ENCODE results near the gene ERCC5.

DNA sequence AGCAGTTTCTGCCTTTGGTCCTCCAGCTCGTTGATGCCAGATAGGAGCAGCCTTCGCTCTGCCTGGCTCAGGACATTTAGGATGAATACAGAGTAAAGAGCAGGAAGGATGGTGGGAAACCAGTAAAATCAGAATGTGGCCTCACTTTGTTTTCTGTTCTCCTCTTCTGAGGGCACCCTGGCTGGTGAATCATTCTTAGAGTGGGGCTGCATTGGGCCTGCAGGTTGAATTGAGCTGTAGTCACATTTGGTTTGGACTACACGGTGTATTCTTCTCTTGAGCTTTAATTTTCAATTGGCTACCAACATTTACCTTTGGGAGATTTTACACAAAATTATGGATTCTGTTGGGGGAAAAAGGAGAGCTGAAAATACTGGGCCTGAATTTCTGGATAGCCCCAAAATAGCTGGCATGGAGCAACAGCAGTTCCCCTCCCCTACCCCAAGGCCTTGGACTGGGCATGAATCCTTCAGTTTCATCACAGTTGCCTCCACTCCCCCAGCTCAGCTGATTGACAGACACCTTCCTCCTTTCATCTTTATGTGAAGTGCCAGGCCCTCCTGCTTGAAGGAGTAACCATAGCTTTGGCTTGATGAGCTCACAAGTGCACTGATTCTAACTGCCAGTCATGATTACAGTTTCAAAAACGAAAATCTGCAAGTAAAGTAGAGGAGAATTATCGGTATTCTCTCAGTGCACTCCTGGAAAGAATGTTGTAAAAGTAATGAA, 24.3 kb downstream of the ERCC5 start:
- TF ChIP-seq, protein P1, sequence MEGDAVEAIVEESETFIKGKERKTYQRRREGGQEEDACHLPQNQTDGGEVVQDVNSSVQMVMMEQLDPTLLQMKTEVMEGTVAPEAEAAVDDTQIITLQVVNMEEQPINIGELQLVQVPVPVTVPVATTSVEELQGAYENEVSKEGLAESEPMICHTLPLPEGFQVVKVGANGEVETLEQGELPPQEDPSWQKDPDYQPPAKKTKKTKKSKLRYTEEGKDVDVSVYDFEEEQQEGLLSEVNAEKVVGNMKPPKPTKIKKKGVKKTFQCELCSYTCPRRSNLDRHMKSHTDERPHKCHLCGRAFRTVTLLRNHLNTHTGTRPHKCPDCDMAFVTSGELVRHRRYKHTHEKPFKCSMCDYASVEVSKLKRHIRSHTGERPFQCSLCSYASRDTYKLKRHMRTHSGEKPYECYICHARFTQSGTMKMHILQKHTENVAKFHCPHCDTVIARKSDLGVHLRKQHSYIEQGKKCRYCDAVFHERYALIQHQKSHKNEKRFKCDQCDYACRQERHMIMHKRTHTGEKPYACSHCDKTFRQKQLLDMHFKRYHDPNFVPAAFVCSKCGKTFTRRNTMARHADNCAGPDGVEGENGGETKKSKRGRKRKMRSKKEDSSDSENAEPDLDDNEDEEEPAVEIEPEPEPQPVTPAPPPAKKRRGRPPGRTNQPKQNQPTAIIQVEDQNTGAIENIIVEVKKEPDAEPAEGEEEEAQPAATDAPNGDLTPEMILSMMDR (IDR thresholded peaks at IDR 0.05), result no peak
- no peak for TF ChIP-seq EZH2 (IDR thresholded peaks at IDR 0.05; ENCODE audit: borderline replicate concordance, insufficient read depth, low read depth, low read length, poor library complexity, severe bottlenecking)
